Activated CD4-positive, CD25-positive, alpha-beta regulatory T cell treated with anti-CD3 and anti-CD28 coated beads, Interleukin-2, amount 50 U/mL, for 16 hours (primary cell): ENCODE data around the gene ABCC3.
A peak's percentile ranks its signal among the peaks of the same experiment; 100 is the strongest.

Source experiments
- DNase-seq: peaks from one replicate; pipeline ENCODE4 v3.0.0-alpha.2; 2020; ENCODE audit warnings: low read depth, low spot score

ABCC3 gene

GRCh38 chr17:50604513-50604912 is 30.2 kb upstream of the ABCC3 start:
- no peak for DNase-seq

DNA sequence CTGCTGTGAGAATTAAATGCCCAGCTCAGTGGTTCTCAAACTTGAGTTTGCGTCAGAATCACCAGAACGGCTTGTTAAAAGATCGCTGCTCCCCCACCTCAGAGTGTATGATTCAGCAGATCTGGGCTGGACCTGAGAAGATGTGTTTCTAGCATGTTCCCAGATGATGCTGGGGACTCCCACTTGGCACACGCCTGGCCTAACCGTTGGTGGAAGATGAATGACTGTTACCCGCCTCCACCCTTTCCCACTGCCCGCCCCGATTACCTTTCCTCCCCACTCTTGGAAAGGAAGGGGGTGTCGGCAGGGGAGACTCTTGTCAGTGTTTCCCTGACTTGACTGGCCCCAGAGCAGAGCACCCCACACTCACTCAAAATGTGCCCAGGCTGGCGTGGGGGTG is 29.3 kb upstream of the ABCC3 start:
- DNase-seq, result no peak

DNA sequence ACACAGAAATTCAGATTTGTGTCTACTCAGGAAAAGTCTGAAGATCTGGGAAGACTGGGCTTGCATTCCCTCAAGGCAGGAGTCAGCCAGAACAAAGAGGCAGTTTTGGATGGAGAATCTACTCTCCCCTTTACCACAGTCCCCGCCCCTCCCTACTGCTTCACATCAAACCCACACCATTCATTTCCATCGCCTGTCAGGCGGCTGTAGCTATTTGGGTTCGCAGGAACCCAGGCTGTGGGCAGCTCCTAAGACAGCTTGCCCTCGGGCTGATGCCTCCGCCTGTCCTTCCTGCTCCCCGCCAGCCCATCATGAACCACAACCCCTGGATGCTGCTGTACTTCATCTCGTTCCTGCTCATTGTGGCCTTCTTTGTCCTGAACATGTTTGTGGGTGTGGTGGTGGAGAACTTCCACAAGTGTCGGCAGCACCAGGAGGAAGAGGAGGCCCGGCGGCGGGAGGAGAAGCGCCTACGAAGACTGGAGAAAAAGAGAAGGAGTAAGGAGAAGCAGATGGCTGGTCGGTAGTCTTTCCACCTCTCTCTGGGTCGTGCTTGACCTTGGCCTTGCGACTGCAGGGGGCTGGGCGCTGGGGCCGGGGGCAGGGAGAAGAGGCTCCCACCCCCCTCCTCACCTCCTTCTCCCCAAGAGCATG is 27.0 kb upstream of the ABCC3 start:
- no peak for DNase-seq

- DNase-seq, result no peak
Measured at GRCh38 chr17:50608700-50609379, 25.8 kb upstream of the ABCC3 start.

DNA sequence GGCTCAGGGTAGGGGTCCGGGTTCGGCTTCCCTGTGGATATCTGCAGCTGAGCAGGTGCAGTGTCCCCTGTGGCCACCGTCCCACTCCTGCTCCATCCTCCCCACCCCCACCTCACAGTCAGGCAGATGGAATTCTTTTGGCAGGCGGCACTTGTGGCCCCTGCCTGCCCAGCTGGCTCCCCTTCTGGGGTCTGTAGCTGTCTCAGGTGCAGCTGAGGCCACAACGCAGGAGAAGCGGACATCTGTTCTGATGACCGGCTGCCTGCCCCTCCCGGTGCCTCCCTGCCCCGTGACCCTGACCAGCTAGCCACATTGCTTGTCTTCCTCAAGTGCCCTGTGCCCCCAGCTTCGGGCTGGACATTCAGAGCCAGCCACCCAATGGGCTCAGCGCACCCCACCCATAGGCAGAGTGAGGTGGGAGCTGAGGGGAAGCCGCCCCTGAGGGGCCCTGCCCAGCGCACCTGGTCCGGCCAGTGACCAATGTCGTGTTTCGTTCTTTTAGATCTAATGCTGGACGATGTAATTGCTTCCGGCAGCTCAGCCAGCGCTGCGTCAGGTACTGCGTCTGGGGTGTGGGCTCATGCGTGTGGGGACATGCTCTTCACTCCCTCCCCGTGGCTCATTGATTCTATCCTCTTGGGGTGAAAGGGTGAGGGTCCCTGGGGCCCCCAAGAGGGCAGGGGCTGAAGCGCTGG is 25.2 kb upstream of the ABCC3 start:
- DNase-seq, result no peak

GRCh38 chr17:50611634-50612033 is 23.0 kb upstream of the ABCC3 start:
- no peak for DNase-seq

- DNase-seq, result no peak
Measured at GRCh38 chr17:50612281-50612680, 22.4 kb upstream of the ABCC3 start.

DNA sequence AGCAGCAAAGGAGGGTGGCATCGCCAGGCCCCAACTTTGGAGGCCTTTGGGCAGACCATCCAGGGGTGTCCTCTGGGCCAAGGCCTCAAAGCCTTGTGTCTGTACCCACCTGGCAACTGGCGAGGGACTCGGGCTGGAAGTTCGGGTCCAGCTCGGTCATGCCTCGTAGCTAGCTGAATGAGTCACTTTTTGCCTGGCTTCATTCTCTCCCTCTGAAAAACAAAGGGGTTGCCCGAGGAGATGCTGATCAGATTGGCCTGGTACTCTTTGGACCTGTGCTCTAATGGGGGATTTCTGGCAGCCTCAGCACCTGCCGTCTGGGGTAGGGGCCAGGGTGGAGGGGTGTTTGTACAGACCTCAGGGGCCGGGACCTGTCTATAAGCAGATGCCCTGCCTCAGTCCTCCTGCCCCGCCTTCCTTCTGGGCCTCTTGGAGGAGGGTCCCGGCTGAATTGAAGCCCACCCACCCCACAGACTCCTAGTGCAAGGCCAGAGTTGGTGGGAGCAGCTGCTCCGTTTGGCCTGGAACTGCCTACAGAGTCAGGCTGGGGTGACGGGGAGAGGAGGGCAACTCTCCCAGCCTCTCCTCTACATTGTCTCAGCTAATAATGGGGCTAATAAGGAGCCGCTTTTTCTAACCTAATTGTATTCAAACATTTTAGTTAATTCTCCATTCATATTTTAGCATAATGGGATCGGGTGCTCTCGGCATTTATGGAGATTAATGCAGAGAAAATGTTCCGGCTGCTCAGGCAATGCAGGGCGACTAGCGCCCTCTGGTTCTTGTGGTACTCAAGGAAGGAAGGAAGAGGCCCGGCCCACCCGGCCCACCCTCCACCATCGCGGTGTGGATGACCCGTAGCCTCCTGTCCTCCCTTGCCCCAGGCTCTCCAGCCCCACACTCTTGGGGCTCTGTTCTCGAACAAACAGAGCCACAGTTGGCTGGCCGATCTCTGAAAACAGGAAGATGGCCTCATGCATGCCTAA is 21.4 kb upstream of the ABCC3 start:
- no peak for DNase-seq

GRCh38 chr17:50614471-50615051 is 20.1 kb upstream of the ABCC3 start:
- DNase-seq, result no peak

DNA sequence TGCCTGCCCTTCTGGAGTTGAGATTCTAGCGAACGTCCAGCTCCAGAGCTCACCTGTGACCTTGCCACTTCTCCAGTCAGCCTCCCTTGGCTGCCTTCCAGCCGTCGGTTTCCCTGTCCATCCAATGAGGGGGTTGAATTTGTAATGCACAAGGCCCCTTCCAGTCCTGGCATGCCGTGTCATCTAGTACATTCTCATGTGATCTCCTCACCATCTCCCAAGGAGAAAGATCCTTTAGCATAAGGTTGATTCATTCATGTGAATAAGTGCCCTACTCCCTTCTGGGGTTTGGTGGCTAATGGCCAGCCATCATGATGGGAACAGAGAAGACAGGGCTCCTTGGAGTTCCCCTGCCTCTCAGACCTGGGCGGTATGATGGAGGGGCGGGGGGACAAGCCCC is 18.9 kb upstream of the ABCC3 start:
- DNase-seq, result no peak

DNA sequence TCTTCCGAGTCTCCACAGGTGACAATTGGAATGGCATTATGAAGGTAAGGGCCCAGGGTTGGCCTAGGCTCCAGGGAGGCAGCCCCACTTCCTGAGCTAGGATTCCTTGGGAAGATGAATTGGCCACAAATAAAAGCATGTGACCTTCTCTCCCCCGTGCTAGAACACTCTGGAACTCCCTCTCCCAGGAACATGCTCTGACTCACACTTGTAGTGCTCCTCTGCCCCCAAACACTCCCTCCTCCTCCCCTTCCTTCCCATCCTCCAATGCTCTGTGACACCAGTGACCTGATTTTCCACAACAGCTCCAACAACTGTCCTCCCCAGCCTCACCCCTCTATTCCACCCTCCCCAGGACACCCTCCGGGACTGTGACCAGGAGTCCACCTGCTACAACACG is 16.4 kb upstream of the ABCC3 start:
- no peak for DNase-seq

GRCh38 chr17:50618941-50619340 is 15.7 kb upstream of the ABCC3 start:
- DNase-seq, result no peak

GRCh38 chr17:50619489-50619888 is 15.2 kb upstream of the ABCC3 start:
- no peak for DNase-seq

DNA sequence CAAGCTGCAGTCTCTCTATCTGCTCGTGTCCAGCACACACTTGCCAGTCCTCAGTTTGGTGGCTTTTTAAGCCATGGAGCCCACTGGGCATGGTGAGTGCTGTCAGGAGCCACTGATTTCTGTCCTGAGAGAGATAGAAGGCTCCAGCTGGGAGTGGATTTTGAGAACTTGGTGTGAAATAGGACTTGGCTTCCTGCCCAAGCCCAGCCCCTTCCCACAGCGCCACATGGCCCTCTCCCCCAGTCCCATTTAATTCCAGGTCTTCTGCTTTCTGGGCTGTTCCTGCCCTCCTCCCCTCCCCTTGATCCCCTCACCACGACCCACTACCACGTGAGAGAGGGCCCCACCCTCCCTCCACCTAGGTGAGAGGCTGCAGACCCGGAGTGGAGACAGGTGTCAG is 14.4 kb upstream of the ABCC3 start:
- no peak for DNase-seq

GRCh38 chr17:50620858-50621257 is 13.8 kb upstream of the ABCC3 start:
- DNase-seq, result no peak

- DNase-seq, result no peak
Measured at GRCh38 chr17:50621574-50622031, 13.1 kb upstream of the ABCC3 start.

GRCh38 chr17:50624321-50624934 is 10.3 kb upstream of the ABCC3 start:
- DNase-seq, result no peak

DNA sequence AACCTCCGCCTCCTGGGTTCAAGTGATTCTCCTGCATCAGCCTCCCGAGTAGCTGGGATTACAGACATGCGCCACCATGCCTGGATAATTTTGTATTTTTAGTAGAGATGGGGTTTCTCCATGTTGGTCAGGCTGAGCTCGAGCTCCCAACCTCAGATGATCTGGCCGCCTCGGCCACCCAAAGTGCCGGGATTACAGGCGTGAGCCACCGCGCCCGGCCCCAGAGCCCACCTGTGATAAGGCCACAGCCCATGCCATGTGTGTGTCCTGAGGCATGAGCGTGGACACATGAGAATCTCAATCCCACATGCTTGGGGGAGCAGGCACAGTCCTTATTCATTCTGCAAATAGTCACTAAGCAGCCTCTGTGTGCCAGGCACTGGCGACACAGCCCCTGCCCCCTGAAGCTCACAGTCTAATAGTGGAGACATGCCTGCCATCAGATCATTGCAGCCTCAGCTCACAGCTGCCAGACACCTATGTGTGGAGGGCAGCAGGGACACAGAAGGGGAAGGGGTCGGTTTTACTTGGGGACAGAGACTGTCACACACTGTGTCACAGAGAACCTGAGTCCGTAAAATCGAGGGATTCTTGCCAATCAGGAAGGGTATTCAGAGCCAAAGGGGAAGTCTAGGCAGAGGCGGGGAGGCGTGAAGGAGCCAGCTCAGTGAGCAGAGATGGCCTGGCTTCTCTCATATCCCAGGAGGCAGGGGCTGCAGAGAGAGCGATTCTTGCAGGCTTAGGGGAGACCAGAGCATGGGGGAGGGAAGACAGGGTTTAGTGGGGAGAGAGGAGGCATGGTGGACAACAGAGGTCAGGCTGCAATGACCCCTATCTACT is 9.4 kb upstream of the ABCC3 start:
- no peak for DNase-seq

DNA sequence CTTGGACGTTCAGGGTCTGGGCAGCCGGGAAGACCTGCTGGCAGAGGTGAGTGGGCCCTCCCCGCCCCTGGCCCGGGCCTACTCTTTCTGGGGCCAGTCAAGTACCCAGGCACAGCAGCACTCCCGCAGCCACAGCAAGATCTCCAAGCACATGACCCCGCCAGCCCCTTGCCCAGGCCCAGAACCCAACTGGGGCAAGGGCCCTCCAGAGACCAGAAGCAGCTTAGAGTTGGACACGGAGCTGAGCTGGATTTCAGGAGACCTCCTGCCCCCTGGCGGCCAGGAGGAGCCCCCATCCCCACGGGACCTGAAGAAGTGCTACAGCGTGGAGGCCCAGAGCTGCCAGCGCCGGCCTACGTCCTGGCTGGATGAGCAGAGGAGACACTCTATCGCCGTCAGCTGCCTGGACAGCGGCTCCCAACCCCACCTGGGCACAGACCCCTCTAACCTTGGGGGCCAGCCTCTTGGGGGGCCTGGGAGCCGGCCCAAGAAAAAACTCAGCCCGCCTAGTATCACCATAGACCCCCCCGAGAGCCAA is 8.6 kb upstream of the ABCC3 start:
- DNase-seq, result peak; percentile 18
